HG02642 (cell line): ENCODE measurements around the gene ARHGAP4.

ENCODE experiments used
- ATAC-seq: cut with Tn5 transposase; IDR thresholded peaks from one replicate; pipeline ENCODE4 v1.9.1; 2021; ENCODE audit warnings: mild to moderate bottlenecking; ENCODE audit not compliant: unreplicated experiment, poor library complexity

The ARHGAP4 gene

GRCh38 chrX:153909024-153909979 lies 16.8 kb downstream of the ARHGAP4 start:
- ATAC-seq: no peak

- no peak for ATAC-seq
Observed at GRCh38 chrX:153908219-153908860, 17.7 kb downstream of the ARHGAP4 start.

- no peak for ATAC-seq
Observed at GRCh38 chrX:153907456-153907855, 18.6 kb downstream of the ARHGAP4 start.

GRCh38 chrX:153906126-153906917 lies 19.7 kb downstream of the ARHGAP4 start:
- ATAC-seq: no peak

GRCh38 chrX:153905481-153906095 lies 20.5 kb downstream of the ARHGAP4 start:
- ATAC-seq: no peak

GRCh38 chrX:153903991-153904957 lies 21.8 kb downstream of the ARHGAP4 start, which contains the start of gene AVPR2:
Gene AVPR2, plus strand, starts transcription at chrX:153904673. Its CDS starts 473 bp downstream, at chrX:153905146.
- ATAC-seq: no peak

- ATAC-seq: no peak
Observed at GRCh38 chrX:153903238-153903980, 22.7 kb downstream of the ARHGAP4 start.

- no peak for ATAC-seq
Observed at GRCh38 chrX:153902385-153902784, 23.7 kb downstream of the ARHGAP4 start.

- no peak for ATAC-seq
Observed at GRCh38 chrX:153901753-153902140, 24.3 kb downstream of the ARHGAP4 start.

GRCh38 chrX:153900831-153901752 lies 25.0 kb downstream of the ARHGAP4 start:
- ATAC-seq: no peak

GRCh38 chrX:153897899-153898298 lies 28.2 kb downstream of the ARHGAP4 start:
- ATAC-seq: no peak

- ATAC-seq: no peak
Observed at GRCh38 chrX:153889123-153889522, 36.9 kb downstream of the ARHGAP4 start.

- no peak for ATAC-seq
Observed at GRCh38 chrX:153888344-153888743, 37.7 kb downstream of the ARHGAP4 start.

- ATAC-seq: no peak
Observed at GRCh38 chrX:153887385-153887784, 38.7 kb downstream of the ARHGAP4 start.

GRCh38 chrX:153886915-153887314 lies 39.1 kb downstream of the ARHGAP4 start:
- no peak for ATAC-seq

- no peak for ATAC-seq
Observed at GRCh38 chrX:153885968-153886903, 39.8 kb downstream of the ARHGAP4 start, which contains the start of gene L1CAM. Gene L1CAM, minus strand, starts transcription at chrX:153886173. Its CDS starts 10,337 bp downstream, at chrX:153875836.
